Kidney tubule cell (primary cell): ENCODE measurements around the gene ETS1.

Experiments used
- DNase-seq: peaks from one replicate; pipeline ENCODE4 v3.0.0-alpha.2; 2018; ENCODE audit warnings: low spot score

ETS1 gene

GRCh38 chr11:128594226-128594625, 6.9 kb upstream of the ETS1 start:
- DNase-seq = no peak

- DNase-seq = peak; percentile 14
These were observed 5.9 kb upstream of the ETS1 start for GRCh38 chr11:128593281-128593680.

GRCh38 chr11:128592454-128592853, 5.1 kb upstream of the ETS1 start:
- DNase-seq = no peak

- DNase-seq = no peak
These were observed 3.2 kb upstream of the ETS1 start for GRCh38 chr11:128590587-128590986.

- DNase-seq = no peak
These were observed 2.6 kb upstream of the ETS1 start for GRCh38 chr11:128589998-128590397.

GRCh38 chr11:128588093-128588492, 735 bp upstream of the ETS1 start:
- no peak for DNase-seq

- no peak for DNase-seq
These were observed 669 bp downstream of the ETS1 start for GRCh38 chr11:128586689-128587088.

- DNase-seq = no peak
These were observed 1.7 kb downstream of the ETS1 start for GRCh38 chr11:128585498-128586238.

- no peak for DNase-seq
These were observed 3.1 kb downstream of the ETS1 start for GRCh38 chr11:128584253-128584652.

GRCh38 chr11:128582496-128583366, 4.6 kb downstream of the ETS1 start:
- peak; percentile 90 for DNase-seq

GRCh38 chr11:128581561-128582272, 5.6 kb downstream of the ETS1 start:
- DNase-seq = no peak

GRCh38 chr11:128580612-128581011, 6.7 kb downstream of the ETS1 start:
- no peak for DNase-seq

GRCh38 chr11:128579798-128580504, 7.4 kb downstream of the ETS1 start:
- DNase-seq = peak; percentile 88

- DNase-seq = no peak
These were observed 10.8 kb downstream of the ETS1 start for GRCh38 chr11:128576555-128576954.

- DNase-seq = peak; percentile 18
These were observed 11.4 kb downstream of the ETS1 start for GRCh38 chr11:128575961-128576350.

GRCh38 chr11:128575174-128575960, 12.0 kb downstream of the ETS1 start:
- no peak for DNase-seq

- DNase-seq = peak; percentile 20
These were observed 12.8 kb downstream of the ETS1 start for GRCh38 chr11:128574576-128575011.

GRCh38 chr11:128573638-128574037, 13.7 kb downstream of the ETS1 start:
- no peak for DNase-seq

GRCh38 chr11:128572965-128573364, 14.4 kb downstream of the ETS1 start:
- no peak for DNase-seq

GRCh38 chr11:128570632-128571031, 16.7 kb downstream of the ETS1 start:
- DNase-seq = no peak

GRCh38 chr11:128569291-128569690, 18.1 kb downstream of the ETS1 start:
- DNase-seq = no peak
